ENCODE results near the gene FTCDNL1.
A peak's percentile ranks its signal among the peaks of the same experiment; 100 is the strongest.

FTCDNL1 gene

GRCh38 chr2:199850718-199851500, at the start of gene FTCDNL1:
Gene FTCDNL1 (minus strand): TSS chr2:199851192. CDS start chr2:199848962, 2,230 bp downstream.
- peak; percentile 74 to 77 for DNase-seq

GRCh38 chr2:199896617-199897016, 45.6 kb upstream of the FTCDNL1 start:
- DNase-seq = no peak

- DNase-seq = no peak
These were observed 44.4 kb upstream of the FTCDNL1 start for GRCh38 chr2:199895406-199895805.

GRCh38 chr2:199883474-199884212, 32.7 kb upstream of the FTCDNL1 start:
- DNase-seq = no peak

- DNase-seq = no peak
These were observed 31.7 kb upstream of the FTCDNL1 start for GRCh38 chr2:199882667-199883066.

- DNase-seq = no peak
These were observed 24.4 kb upstream of the FTCDNL1 start for GRCh38 chr2:199875400-199875799.

GRCh38 chr2:199874209-199874608, 23.2 kb upstream of the FTCDNL1 start:
- no peak for DNase-seq

GRCh38 chr2:199870581-199870980, 19.6 kb upstream of the FTCDNL1 start:
- no peak for DNase-seq

- no peak for DNase-seq
These were observed 18.7 kb upstream of the FTCDNL1 start for GRCh38 chr2:199869653-199870052.

GRCh38 chr2:199869227-199869541, 18.2 kb upstream of the FTCDNL1 start:
- no peak for DNase-seq

GRCh38 chr2:199868431-199869226, 17.6 kb upstream of the FTCDNL1 start:
- DNase-seq = no peak

GRCh38 chr2:199865905-199866304, 14.9 kb upstream of the FTCDNL1 start:
- DNase-seq = no peak

GRCh38 chr2:199862788-199863187, 11.8 kb upstream of the FTCDNL1 start:
- no peak for DNase-seq

GRCh38 chr2:199861132-199861774, 10.3 kb upstream of the FTCDNL1 start:
- DNase-seq = no peak

- DNase-seq = no peak
These were observed 4.8 kb upstream of the FTCDNL1 start for GRCh38 chr2:199855812-199856211.

- no peak for DNase-seq
These were observed 891 bp upstream of the FTCDNL1 start for GRCh38 chr2:199851883-199852282.

GRCh38 chr2:199851501-199851810, 464 bp upstream of the FTCDNL1 start:
- no peak for DNase-seq

GRCh38 chr2:199850218-199850717, 724 bp downstream of the FTCDNL1 start:
- no peak for DNase-seq

- no peak for DNase-seq
These were observed 2.4 kb downstream of the FTCDNL1 start for GRCh38 chr2:199848389-199849130.

- no peak for DNase-seq
These were observed 3.7 kb downstream of the FTCDNL1 start for GRCh38 chr2:199847181-199847864.

GRCh38 chr2:199842631-199843395, 8.2 kb downstream of the FTCDNL1 start:
- DNase-seq = no peak
